ES-I3 (cell line): ENCODE results near the gene S1PR1.

Experiments
- H3K36me3 ChIP-seq: 2 replicates; pipeline ENCODE4 v1.6.1; 2013; ENCODE audit warnings: mild to moderate bottlenecking, low read length, control low read depth, moderate library complexity; ENCODE audit not compliant: insufficient read depth
- H3K4me1 ChIP-seq: 2 replicates; pipeline ENCODE4 v1.6.1; 2013; ENCODE audit warnings: mild to moderate bottlenecking, control low read depth, low read length; ENCODE audit not compliant: insufficient read depth
- H3K9ac ChIP-seq: 2 replicates; pipeline ENCODE4 v1.6.1; 2013; ENCODE audit warnings: low read depth, mild to moderate bottlenecking, low read length, moderate library complexity
- H3K9me3 ChIP-seq: 2 replicates; pipeline ENCODE4 v1.6.1; 2013; ENCODE audit warnings: mild to moderate bottlenecking, low read length, moderate library complexity; ENCODE audit not compliant: control insufficient read depth, insufficient read depth

Gene S1PR1

DNA sequence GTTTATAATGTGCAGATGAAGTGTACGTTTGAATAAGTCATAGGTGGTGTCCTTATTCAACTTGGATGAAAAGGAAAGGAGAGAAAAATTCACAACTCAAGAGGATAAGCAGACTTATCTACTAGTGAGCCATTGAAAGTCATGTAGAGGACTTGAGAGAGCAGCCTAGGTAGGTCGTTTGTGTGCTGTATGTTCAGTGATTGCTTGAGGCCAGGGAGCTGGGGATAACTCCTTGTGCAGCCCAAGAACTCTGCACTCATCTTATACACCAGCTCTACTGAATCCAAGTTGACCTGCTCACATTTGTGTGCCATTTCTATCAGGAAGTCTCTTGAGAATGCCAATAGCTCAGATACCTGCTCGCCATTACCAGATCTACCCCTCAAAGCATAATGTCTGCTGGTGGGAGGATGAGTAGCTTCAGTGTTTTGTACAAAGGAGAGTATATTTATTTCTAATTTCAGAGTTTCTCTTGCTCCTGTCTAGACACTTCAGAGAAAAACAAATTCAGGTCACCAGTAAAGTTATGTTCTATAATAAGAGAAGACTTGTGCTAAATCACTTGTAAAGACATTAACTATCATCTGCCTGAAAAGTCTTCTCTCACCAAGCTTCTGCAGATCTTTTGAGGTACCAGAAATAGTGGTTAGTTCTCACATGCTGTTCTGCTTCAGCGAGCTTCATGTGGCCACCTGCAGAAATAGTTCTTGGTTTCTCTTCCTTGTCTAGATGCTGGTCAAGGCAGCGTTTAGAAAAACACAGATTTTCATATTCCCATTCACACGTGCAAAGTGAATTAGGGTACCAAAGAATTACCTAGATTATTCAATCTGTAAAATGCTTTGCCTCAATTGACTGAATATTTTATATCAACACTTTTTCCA is 10.8 kb downstream of the S1PR1 start:
- Histone ChIP-seq H3K9me3 (no peaks in the 10 kb centered on the region), H3K36me3 (no peaks in the 10 kb centered on the region), H3K9ac (no peak overlapping the region), H3K4me1 (no peaks in the 10 kb centered on the region)

DNA sequence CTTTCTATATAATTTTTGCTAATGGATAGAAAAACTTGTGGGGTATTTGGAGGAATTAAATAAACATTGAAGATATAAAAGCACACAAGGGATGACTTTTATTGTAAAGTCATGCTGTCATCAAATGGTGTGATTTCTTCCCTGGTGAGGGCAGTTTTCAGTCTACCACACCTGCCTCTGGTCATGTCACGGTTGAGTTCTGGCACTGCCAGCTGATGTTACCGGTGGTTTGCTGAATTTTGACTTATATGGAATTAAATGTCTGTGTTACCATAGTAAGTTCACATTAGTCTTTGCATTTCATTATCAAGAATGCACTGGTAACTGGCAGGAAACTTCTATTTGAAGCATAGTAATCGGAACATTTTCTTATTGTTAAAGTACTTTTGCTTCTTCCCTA is 13.4 kb downstream of the S1PR1 start:
- Histone ChIP-seq H3K9me3 (no peaks in the 10 kb centered on the region), H3K9ac (no peak overlapping the region), H3K4me1 (peaks cover 7% of the 10 kb centered on the region; the same call in 1 of the 2 replicates), H3K36me3 (no peaks in the 10 kb centered on the region)

DNA sequence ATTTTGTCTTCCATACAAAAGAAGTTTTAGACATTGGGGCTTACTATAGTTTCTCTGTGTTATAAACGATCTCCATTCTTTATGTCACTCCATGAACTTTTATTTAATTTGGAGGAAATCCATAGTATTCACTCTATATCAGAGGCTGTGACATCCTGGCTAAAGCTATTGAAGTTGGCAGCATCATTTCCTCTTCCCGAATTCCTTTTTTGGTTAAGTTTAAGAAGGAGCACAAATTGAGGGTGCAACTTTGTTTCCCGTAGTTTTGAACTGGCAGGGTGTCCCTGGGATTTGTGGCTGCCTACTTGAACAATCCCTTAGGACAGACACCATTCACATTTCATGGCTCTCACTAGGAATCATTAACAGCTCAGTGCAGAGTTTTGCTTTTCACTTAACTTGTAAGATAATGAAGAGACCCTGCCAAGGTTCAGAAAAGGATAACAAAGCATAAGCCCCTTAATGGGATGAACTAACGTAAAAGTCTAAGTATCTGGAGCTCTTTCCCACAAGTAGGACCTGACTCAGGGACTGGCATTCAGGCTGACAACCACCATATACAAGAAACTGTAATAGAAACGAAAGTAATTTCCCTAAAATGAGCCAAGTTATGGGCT is 13.9 kb downstream of the S1PR1 start:
- Histone ChIP-seq H3K9me3 (no peaks in the 10 kb centered on the region), H3K9ac (no peak overlapping the region), H3K4me1 (peaks cover 7% of the 10 kb centered on the region; the same call in 1 of the 2 replicates), H3K36me3 (no peaks in the 10 kb centered on the region)

DNA sequence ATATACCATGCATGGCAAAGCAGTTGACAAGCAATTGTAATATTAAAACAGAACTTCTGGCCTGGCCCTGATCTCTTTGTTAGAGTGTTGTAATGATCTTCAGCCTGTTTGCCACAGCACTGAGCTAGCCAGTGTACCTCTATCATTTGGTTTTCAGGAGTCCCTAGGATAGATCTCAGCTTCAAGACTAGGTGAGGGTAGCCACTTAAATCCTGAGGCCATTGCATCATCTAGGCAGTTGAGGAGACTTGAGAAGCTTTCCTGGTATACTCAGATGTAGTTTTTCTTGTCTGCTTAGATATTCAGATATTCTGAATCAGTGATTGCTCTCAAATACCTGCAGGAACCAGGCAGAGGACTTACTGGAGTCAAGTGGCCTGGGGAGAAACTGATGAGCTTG is 14.7 kb downstream of the S1PR1 start:
- Histone ChIP-seq H3K36me3 (no peaks in the 10 kb centered on the region), H3K9me3 (no peaks in the 10 kb centered on the region), H3K4me1 (peaks cover 7% of the 10 kb centered on the region; the same call in 1 of the 2 replicates)

DNA sequence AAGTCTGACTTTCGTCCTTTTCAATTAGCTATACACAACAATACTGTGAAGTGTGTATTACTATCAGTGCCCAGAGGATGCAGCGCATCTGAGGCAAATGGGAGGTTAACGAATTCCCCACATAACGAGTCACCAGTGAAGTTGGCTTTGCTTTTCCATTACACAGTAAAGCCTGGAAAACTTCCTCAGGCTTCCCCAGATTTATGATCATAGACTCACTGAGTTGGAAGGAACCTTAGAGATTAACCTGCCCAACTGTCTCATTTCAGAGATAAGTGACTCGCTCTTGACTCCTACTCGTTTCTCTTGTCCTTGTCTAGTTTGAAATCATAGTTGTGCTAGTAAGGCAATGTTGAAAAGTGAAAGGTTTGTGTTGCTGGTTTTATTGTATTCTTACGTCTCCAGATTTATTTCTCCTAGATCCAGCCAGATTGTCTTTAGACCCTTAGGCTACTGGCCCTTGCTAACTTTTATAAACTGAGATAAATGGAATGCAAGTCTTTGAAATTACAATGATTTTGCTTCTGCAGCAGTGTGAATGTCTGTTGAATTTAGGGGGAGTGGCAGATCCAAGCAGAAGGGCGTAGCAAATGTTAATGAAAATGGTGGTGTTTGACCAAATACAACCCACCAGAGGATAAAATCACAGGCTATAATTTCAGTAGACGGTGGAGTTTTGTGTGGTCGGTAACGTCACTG is 17.3 kb downstream of the S1PR1 start:
- peaks cover 7% of the 10 kb centered on the region; the same call in 1 of the 2 replicates for H3K4me1 ChIP-seq
- H3K9ac ChIP-seq, result no peak overlapping the region
- no peaks in the 10 kb centered on the region for H3K36me3 ChIP-seq
- H3K9me3 ChIP-seq, result no peaks in the 10 kb centered on the region

More for the DNA sequence above, 14.7 kb downstream of the S1PR1 start:
- H3K9ac ChIP-seq, result no peak overlapping the region

DNA sequence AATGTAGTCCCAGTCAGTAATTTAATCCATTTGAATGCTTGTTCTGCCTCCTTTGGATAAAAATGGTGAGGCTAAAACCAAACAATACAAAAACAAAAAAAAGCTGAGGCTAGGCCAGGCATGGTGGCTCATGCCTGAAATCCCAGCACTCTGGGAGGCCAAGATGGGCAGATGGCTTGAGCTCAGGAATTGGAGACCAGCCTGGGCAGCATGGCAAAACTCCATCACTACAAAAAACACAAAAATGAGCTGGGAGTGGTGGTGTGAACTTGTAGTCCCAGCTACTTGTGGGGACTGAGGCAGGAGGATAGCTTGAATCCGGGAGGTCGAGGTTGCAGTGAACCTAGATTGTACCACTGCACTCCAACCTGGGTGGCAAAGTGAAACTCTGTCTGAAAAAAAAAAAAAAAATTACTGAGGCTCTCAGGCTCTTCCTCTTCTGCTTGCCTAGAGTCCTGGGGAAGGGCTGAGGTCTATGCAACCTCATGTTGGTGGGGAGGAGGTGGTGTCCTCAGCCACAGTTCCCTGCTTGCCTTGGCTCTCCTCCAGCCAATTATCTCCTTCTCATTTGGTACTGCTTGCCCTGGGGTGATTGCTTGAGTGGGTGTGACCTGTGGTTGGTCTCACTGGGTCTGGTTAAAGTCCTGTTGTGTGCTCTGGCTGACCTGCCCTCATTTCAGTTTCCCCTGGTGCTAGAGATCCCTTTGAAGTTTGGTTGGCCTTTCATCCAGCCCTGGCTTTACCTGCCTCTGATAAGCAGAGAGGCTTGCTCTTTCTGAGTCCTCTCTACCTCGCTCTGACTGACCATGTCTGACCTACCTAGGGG is 20.9 kb downstream of the S1PR1 start:
- H3K4me1 ChIP-seq, result peaks cover 17% of the 10 kb centered on the region
- H3K9me3 ChIP-seq, result no peaks in the 10 kb centered on the region
- H3K36me3 ChIP-seq, result no peaks in the 10 kb centered on the region
- H3K9ac ChIP-seq, result no peak overlapping the region

DNA sequence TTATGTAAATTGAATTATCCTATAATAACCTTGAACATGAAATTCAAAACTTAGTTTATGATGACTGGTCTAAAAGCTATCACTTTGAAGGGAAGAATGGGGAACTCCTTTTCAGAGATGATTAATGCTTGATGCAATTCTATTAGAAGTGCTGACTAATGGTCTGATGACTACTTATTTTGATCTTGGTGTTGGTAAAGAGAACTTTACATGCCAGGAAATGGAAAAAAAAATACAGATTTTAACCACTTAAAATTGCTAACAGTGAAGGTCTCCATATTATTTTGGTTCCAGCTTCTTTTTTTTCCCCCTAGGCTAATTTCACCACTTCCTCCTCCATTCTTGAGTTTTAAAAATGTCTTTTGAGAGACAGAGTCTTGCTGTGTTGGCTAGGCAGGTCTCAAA is 22.9 kb downstream of the S1PR1 start:
- Histone ChIP-seq H3K4me1 (peaks cover 14% of the 10 kb centered on the region; the same call in 1 of the 2 replicates), H3K9me3 (no peaks in the 10 kb centered on the region), H3K9ac (no peak overlapping the region), H3K36me3 (no peaks in the 10 kb centered on the region)

DNA sequence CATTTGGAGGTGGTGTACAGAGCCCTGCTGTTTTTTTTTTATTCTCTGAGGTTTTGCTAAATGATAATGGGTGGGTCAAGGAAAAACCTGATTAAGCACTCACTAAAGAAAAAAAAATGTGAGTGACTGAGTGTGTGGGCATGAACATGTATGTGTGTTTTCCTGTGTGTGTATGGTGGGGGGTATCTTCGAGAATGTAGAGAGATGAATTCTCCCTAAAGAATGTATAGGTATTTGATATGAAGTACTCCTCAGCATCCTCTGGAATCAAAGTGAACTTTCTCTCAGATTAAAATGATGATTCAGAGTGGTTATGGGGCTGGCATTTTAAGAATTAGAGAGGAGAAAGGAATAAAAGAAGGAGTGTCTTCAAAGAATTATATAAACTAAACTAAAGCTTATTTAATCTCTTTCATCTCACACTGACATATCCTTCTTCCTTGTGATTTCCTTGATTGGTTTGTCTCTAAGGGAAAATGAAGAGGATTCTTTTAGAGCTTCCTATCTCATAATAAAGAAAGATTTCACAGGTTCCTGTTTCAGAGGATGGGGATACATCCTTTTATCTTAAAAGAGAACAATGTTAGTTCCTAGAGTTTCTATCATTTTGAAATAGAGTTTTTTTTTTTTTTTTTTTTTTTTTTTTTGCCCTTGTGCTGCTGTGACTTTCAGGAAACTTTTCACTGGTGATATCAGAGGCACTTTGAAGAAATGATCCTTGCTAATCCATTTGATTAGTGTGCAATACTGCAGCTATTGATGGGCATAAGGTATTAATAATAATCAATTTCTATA is 23.9 kb downstream of the S1PR1 start:
- Histone ChIP-seq H3K36me3 (no peaks in the 10 kb centered on the region), H3K9ac (no peak overlapping the region), H3K9me3 (no peaks in the 10 kb centered on the region), H3K4me1 (peaks cover 14% of the 10 kb centered on the region; the same call in 1 of the 2 replicates)

DNA sequence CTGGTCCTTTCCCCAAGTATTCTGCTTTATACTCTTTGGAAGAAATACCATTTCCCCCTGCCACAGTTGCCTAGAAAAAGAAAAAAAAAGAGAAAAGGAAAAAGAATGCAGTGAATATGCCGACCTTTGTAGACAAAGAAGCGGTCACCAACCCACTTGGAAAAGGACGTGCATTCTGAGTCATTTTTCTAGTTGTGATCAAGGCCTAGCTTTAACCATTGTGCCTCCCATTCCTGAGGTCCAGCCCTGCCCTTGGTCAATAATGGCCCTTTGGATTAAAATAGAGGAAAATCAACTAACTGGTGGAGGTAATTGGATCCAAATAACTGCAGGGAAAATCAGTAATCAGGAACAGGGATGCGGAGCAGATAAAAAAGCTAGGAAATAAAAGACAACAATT is 24.8 kb downstream of the S1PR1 start:
- Histone ChIP-seq H3K4me1 (peaks cover 14% of the 10 kb centered on the region; the same call in 1 of the 2 replicates), H3K9me3 (no peaks in the 10 kb centered on the region), H3K36me3 (no peaks in the 10 kb centered on the region), H3K9ac (no peak overlapping the region)

DNA sequence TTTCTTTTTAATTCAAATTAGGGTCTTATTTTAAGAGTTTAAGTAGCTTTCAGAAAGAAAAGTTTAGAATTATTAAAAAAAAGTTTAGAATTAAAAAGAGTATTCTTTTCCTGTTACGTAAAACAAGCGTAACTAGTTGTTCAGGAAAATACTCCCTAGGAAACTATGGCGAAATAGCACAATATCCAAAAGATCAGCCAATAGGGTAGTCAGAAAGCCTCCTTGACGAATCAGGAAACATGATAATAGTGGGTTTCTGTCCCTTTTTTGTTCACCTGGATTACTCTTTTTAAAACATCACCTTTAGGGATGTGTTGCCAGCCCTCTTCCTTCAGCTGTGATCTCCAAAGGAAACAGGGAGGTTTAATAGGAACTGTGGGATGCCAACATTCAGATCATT is 25.2 kb downstream of the S1PR1 start:
- Histone ChIP-seq H3K9ac (no peak overlapping the region), H3K36me3 (no peaks in the 10 kb centered on the region), H3K9me3 (no peaks in the 10 kb centered on the region), H3K4me1 (peaks cover 14% of the 10 kb centered on the region; the same call in 1 of the 2 replicates)

DNA sequence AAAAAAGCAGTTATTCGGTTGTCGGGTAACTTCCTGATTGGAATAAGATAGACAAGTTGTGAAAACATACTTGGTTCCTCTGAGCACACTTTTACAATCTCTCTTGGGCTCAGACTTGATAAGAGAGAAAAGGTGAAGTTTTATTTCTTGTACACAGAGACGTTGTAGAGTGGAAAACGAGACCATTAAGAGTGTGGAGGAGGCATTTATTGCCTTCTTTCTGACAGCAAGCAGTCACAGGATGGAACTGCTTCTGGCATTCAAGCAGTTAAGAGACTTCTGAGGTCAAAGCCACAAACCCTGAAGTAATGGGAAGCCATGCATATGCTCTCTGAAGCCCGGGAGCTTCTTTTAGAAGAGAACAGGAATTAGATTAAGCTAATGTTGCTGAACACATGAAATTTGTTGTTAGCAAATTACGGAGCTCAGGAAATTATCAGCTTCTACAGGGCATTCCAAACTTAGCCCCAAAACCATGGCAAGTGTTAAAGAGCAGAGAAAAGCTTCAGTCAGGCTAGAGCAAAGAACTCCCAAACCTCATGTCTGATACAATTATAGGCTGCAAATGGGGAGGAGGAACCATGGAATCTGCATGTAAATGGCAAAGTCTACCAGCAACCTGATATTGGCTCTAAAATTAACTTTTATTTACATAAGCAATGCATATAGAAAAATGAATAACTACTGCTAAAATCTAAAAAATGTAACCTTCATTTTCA is 26.0 kb downstream of the S1PR1 start:
- peaks cover 14% of the 10 kb centered on the region; the same call in 1 of the 2 replicates for H3K4me1 ChIP-seq
- no peaks in the 10 kb centered on the region for H3K36me3 ChIP-seq
- no peak overlapping the region for H3K9ac ChIP-seq
- no peaks in the 10 kb centered on the region for H3K9me3 ChIP-seq

DNA sequence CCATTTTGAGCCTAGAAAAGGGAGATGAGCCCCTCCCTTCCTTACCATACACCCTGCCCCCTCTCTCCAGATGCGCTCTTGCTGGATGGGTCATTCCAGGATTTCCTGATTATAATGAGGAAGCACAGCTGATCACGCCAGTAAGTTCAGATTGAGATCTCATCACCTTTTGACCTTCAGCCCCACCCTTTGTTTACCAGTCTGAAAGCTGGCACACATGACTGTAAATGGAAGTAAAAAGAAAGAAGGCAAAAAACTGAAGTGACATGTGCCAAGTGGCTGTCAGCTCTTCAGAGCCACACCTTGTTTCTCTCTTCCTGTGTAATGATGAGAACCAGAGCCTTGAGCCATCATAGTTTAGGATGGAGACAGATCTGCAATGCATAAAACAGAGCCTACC is 27.9 kb downstream of the S1PR1 start:
- Histone ChIP-seq H3K9me3 (no peaks in the 10 kb centered on the region), H3K4me1 (peaks cover 14% of the 10 kb centered on the region; the same call in 1 of the 2 replicates), H3K9ac (no peak overlapping the region), H3K36me3 (no peaks in the 10 kb centered on the region)

DNA sequence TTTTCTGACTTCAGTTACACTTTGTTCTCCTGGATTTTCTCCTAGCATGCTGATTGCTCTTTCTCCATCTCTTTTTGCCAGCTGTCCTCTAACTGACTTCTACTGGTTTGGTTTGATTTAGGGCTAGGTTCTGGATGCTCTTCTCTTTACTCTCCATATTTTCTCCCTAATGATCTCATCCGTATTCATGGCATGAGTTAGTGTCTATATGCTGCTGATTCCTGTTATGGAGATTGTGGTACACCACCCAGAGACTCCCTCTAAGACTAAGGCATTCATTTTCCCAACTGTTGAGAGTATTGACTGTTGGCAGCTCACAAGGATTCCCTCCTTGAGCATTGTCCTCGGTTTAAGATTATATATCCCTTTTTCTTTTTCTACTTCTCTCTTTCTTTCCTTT is 28.9 kb downstream of the S1PR1 start:
- no peaks in the 10 kb centered on the region for H3K36me3 ChIP-seq
- no peaks in the 10 kb centered on the region for H3K9me3 ChIP-seq
- no peak overlapping the region for H3K9ac ChIP-seq
- peaks cover 14% of the 10 kb centered on the region; the same call in 1 of the 2 replicates for H3K4me1 ChIP-seq
